Fibroblast of gingiva (primary cell): Measurements from ENCODE around the gene VOPP1.

Experiments
- DNase-seq: peaks from one replicate; pipeline ENCODE4 v3.0.0-alpha.2; 2011; ENCODE audit warnings: low read depth

The VOPP1 gene

GRCh38 chr7:55576753-55577152 lies 4.5 kb upstream of the VOPP1 start:
- no peak for DNase-seq

- DNase-seq, result no peak
These were observed 3.4 kb upstream of the VOPP1 start for GRCh38 chr7:55575733-55576132.

GRCh38 chr7:55575098-55575497 lies 2.8 kb upstream of the VOPP1 start:
- no peak for DNase-seq

GRCh38 chr7:55574051-55574717 lies 1.9 kb upstream of the VOPP1 start:
- DNase-seq, result no peak

- no peak for DNase-seq
These were observed 1.1 kb upstream of the VOPP1 start for GRCh38 chr7:55573234-55573900.

DNA sequence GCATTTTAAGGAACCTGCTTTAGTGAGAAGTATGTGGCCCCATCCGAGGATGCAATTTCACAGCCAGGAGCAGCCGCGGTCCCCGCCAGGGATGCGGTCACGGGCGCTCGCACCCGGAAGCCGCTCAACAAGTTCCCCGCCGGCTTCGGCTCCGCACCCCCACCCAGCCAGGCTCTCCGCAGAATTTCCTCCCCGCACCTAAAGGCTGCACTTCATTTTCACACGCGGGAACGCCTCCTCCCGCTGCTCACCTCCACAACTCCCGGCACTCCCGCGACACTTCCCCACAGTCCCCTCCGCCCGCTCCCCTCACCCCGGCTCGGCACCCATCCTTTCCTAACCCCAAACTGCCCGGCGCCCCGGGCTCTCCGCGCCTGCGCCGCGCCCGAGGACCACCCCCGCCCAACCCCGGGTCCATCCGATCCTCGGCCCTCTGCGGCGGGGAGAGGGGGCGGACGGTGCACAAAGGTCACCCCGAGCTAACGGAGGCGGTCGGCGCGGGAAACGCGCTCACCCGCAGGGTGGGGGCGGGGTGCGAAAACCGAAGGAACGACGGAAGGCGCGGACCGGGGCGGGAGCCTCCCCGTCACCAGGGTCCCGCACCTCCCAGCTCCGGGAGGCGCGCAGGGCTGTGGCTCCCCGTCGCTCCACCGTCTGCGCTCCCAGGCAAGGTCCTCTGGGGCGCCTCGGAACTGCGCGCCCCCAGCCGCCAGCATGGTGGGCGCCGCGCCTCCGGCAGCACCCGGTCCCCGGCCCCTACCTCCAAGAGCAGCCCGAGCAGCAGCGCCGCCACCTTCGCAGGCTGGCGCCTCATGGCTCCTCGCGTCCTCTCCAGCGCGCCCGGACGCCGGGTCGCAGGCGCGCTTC lies 558 bp downstream of the VOPP1 start:
- peak; percentile 32 for DNase-seq

DNA sequence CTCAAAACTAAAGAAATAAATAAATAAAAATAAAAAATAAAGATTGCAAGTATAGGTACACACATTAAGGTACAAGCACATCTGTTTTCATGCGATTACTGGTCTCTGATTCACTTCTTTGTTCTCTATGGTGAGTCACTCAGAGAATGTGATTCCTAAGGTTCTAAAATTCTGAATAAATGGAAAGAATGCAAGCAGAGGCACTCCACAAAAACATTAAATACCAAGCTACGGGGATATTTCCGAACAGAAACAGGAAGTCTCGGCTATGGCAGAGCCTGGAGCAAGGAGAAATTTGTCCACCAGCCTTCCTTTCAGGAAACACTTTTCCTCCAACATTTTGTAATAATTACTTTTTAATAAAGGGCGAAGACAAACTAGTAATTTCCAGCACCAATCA lies 1.4 kb downstream of the VOPP1 start:
- peak; percentile 57 for DNase-seq

- DNase-seq, result no peak
These were observed 2.0 kb downstream of the VOPP1 start for GRCh38 chr7:55570218-55570873.

DNA sequence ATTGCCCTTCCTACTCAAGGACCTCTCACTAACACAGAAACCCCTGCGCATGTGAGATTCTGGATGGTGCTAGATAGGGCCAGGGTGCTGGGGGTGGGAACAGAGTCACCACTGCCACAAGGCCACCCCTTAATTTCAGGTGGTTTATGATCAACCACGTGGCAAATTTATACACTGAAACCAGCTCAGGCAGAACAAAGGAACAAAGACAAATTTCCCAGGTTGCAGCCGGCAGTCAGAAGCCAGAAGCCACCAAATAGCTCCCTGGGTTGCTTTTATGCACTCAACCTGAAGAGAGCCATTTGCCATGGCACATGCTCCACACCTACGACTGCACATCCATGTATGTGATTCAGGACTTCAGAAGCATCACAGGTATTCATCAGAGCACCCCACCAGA lies 2.5 kb downstream of the VOPP1 start:
- DNase-seq, result no peak

DNA sequence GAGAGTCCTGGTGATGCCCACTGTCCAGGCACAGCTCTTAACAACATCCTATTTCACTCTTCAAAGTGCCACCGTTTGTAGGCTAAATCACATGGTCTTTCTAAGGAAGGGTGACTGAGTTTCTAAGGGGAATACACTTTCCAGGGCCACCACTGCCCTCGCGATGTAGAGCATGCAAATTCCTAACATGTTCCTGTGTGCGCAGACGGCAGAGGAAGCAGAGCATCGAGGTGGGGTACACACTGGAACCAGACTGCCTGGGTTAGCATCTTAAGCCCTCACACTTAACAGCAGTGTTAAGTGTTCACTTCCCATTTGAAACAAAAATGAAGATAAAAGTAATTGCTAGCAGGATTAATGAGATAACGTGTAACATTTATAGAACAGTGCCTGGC lies 3.0 kb downstream of the VOPP1 start:
- DNase-seq, result no peak

DNA sequence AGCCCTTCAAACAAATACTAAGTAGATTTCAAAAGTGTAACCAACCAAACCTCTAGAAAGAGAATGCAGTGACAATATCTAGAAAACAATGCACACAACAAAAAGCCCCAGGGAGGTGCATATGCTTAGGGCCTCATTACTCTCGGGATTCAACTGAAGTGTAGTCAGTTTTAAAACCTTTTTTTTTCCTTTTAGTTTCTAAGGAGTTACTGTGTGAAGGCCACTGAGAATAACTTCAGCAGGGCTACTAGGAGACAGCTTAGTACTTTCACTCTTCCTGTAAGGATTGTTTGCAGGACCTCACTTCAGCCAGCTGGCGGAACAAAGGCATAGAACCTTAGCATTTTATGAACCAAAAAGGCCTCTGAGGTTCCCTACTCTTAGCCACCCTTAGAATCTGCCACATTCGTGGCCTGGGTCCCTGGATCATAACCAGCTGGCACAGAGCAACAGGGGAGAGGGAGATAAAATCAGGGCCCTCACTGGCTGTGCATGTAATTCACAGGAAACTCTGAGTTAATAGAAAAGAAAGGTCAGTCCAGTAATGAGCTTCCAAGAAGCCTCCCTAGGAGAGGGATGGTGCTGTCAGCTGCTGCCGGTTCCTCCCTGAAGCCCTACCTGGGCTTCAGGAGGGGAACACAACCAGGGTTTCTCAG lies 3.6 kb downstream of the VOPP1 start:
- DNase-seq, result no peak

DNA sequence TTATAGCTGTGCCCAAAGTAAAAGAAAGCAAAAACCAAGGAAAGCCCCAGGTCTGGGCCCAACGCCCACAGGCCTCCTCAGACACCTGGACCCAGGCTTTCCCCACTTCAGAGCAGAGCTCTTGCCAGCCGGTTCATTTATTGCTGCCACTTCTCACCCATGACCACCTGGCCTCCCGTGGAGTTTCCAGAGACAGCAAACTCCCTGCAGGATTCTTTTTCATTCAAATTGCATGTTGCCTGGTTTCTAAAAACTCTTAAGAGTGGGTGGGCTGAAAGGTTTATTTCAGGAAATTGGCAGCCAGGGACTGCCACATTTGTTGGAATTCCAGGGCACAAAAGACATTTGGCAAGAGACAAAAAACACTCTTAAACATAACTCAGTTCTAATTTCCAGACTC lies 4.7 kb downstream of the VOPP1 start:
- DNase-seq, result no peak

DNA sequence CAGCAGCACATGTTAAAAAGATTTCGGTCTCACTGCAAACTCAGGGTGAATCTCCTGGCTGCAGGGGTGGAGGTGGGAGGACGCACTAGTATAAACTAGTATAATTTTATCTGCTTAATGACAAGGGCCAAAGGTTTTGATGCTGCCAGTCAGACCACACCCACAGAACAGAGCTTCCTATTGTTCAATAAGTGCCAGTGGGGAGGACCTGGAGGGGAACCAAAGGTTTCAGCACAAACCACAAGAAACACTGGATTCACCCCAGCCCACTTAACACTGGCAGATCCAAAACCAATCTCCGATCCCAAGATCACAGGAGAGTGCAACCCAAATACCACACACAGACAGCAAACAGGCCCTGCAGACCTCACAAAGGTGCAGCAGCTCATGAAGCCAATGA lies 6.6 kb downstream of the VOPP1 start:
- no peak for DNase-seq

GRCh38 chr7:55563596-55564325 lies 8.5 kb downstream of the VOPP1 start:
- no peak for DNase-seq

DNA sequence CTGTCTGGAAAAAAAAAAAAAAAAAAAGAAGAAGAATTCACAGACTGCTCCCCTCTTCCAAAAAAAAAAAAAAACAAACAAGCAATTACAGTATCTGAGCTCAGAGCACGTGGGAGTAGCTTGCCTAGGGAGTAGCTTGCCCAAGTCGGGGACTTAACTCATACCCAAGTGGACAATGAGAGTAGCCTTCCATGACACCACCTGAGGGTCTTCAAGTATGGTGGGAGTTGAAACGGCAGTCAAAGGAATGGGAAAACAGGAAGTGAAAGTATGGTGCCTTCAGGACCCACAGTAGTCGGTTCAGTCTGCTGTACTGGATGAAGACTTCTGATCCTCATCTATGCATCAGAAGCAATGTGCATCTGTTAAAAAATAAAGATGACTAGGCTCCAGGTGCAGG lies 10.6 kb downstream of the VOPP1 start:
- no peak for DNase-seq

DNA sequence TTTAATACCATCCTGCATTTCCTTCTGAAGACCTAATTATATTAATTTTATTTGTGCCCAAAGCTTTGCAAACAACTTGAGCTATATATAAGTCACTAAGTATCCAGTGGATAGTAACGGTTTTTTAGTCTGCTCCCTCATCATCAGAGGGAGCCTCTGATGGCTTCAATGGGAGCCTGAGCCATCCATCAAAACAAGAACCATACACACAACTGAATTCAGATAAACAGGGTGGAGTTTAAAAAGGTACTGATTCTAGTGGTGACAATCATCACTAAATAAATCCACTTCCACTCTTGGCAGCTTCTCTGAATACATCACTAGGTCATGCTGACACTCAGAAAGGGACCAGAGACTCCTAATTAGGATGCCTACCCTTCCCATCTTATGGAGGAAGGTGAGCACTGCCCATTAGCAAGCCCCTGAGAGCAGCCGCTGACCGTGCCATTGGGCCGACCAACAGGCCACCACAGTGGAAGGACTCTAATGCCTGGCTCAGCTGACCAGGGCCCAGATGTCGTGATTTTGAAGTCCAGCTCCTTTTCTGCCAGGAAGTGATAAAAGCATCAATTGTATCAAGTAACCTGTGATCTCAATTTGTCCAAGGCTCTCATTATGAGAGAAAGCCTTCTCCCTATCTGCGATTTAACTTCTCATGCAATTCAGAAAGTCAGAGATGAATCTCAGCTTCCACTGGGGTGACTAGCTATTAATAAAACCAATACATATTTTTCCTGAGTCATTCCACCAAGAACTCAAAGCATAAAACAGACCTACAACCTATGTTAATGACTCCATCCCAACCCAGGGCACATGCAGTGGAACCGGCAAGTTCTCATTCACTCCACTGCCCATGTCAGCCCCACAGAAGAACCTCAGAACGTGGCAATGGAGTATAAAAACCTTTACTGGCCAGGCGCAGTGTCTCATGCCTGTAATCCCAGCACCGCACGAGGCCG lies 13.1 kb downstream of the VOPP1 start:
- DNase-seq, result no peak

- no peak for DNase-seq
These were observed 14.6 kb downstream of the VOPP1 start for GRCh38 chr7:55557666-55558188.

- no peak for DNase-seq
These were observed 15.8 kb downstream of the VOPP1 start for GRCh38 chr7:55556492-55556891.

GRCh38 chr7:55556031-55556430 lies 16.3 kb downstream of the VOPP1 start:
- no peak for DNase-seq

DNA sequence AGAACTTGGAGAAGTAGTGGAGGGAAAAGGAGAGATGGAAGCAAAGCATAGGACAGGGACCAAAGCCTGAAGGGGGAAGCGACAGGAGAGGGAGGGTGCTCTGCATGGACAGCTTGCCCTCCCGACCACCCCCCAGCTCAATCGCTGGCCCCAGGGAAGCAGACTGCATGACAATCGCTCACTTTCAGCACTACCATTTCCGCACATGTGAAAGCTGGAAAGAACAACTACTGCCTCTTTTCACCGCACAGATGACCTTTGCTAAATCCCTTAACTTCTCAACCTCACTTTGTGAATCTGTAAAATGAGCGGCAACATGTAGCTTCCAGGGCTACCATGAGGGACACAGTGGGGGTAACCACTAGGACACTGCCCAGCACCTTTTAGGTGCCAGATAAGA lies 17.1 kb downstream of the VOPP1 start:
- DNase-seq, result no peak
